DND-41 (cell line): ENCODE results near the gene RBM19.

Experiments
- CTCF ChIP-seq: IDR thresholded peaks from 2 replicates; pipeline ENCODE4 v1.5.1; 2012; ENCODE audit warnings: borderline replicate concordance, low read length, moderate library complexity, mild to moderate bottlenecking; ENCODE audit not compliant: poor library complexity, severe bottlenecking; ENCODE audit errors: extremely low read depth
- EZH2 ChIP-seq: IDR thresholded peaks from 3 replicates; pipeline ENCODE4 v1.6.1; 2012; ENCODE audit warnings: borderline replicate concordance, low read depth, mild to moderate bottlenecking, moderate library complexity, low read length, inconsistent platforms; ENCODE audit not compliant: severe bottlenecking

GRCh38 chr12:113850309-113851056 is 115.6 kb downstream of the RBM19 start:
- no peak for TF ChIP-seq CTCF
- no peak for TF ChIP-seq EZH2
